HEK293 (cell line): ENCODE data around the gene DSCAM.

Source experiments
- CTCF ChIA-PET: fragments of 350-600 bp; formaldehyde crosslinking; extraction: SDS; loops from one replicate; lab custom pipeline; 2021; ENCODE audit warnings: antibody characterized with exemption; lab: Yijun Ruan, JAX
- POLR2A ChIA-PET: fragments of 300-600 bp; formaldehyde crosslinking; extraction: SDS; loops from one replicate; lab custom pipeline; 2020; ENCODE audit warnings: antibody characterized with exemption, inconsistent platforms; lab: Yijun Ruan, JAX
- H3K27ac ChIP-seq: fragments of 200-500 bp; sonication (Bioruptor generic); 2 replicates; pipeline ENCODE4 v1.5.1; 2014; ENCODE audit warnings: low read depth, low read length, control low read depth, inconsistent platforms; ENCODE audit errors: extremely low read depth
- H3K36me3 ChIP-seq, 2 experiments: fragments of 200-500 bp in 1 of 2; sonication (Bioruptor generic) in 1 of 2; 1 replicate in 1 of 2; 2 replicates in 1 of 2; pipeline ENCODE4 v1.5.1; 2014 to 2017; ENCODE audit warnings: inconsistent platforms in 2 of 2, low read length in 2 of 2; ENCODE audit not compliant: control insufficient read depth in 2 of 2, insufficient read depth in 1 of 2
- H3K4me1 ChIP-seq: fragments of 200-500 bp; sonication (Bioruptor generic); 2 replicates; pipeline ENCODE4 v1.5.1; 2014; ENCODE audit warnings: mild to moderate bottlenecking, low read length, inconsistent platforms; ENCODE audit not compliant: control insufficient read depth, insufficient read depth
- H3K4me3 ChIP-seq: 2 replicates; pipeline ENCODE4 v1.5.1; 2011; ENCODE audit warnings: low read depth, mild to moderate bottlenecking, control low read depth, low read length, moderate library complexity
- H3K9me3 ChIP-seq: fragments of 200-500 bp; sonication (Bioruptor generic); 2 replicates; pipeline ENCODE4 v1.5.1; 2014; ENCODE audit warnings: low read depth, low read length, inconsistent platforms; ENCODE audit not compliant: control insufficient read depth, insufficient read depth
- HOXC10 ChIP-seq: sonication (generic); formaldehyde crosslinking; IDR thresholded peaks from 2 replicates; pipeline ENCODE4 v1.8.1; 2023; ENCODE audit warnings: mild to moderate bottlenecking, missing genetic modification reagents
- PRDM1 ChIP-seq: fragments of 450-650 bp; formaldehyde crosslinking; IDR thresholded peaks from 2 replicates; pipeline ENCODE4; 2016; ENCODE audit warnings: missing biosample characterization, missing genetic modification characterization
- SCRT1 ChIP-seq: fragments of 450-650 bp; formaldehyde crosslinking; IDR thresholded peaks from 2 replicates; pipeline ENCODE4 v1.5.1; 2016; ENCODE audit warnings: missing biosample characterization, missing genetic modification characterization, borderline replicate concordance
- SETDB1 ChIP-seq: IDR thresholded peaks from one replicate; pipeline ENCODE4 v1.6.1; 2017; ENCODE audit warnings: mild to moderate bottlenecking, low read length, moderate library complexity, mixed read lengths; ENCODE audit not compliant: insufficient read length
- ZEB2 ChIP-seq: fragments of 450-650 bp; formaldehyde crosslinking; IDR thresholded peaks from 2 replicates; pipeline ENCODE4 v1.5.1; 2016; ENCODE audit warnings: missing biosample characterization, missing genetic modification characterization
- ZNF155 ChIP-seq: fragments of 450-650 bp; formaldehyde crosslinking; IDR thresholded peaks from 2 replicates; pipeline ENCODE4 v1.5.1; 2016; ENCODE audit warnings: missing biosample characterization, missing genetic modification characterization
- ZNF248 ChIP-seq: fragments of 450-650 bp; formaldehyde crosslinking; IDR thresholded peaks from 2 replicates; pipeline ENCODE4 v1.5.1; 2017; ENCODE audit warnings: missing biosample characterization, missing genetic modification characterization
- ZNF501 ChIP-seq: fragments of 450-650 bp; formaldehyde crosslinking; IDR thresholded peaks from 2 replicates; pipeline ENCODE4 v1.5.1; 2016; ENCODE audit warnings: missing biosample characterization, missing genetic modification characterization
- ZNF555 ChIP-seq: fragments of 450-650 bp; formaldehyde crosslinking; conservative IDR thresholded peaks from 2 replicates; pipeline ENCODE4 v1.5.1; 2017; ENCODE audit warnings: missing biosample characterization, mild to moderate bottlenecking, missing genetic modification characterization, inconsistent platforms
- ZNF654 ChIP-seq: fragments of 450-650 bp; formaldehyde crosslinking; IDR thresholded peaks from 2 replicates; pipeline ENCODE4 v1.5.1; 2016; ENCODE audit warnings: low read depth, missing biosample characterization, missing genetic modification characterization
- TF ChIP-seq, protein P1 (sequence below): fragments of 450-650 bp; formaldehyde crosslinking; conservative IDR thresholded peaks from 2 replicates; pipeline ENCODE4 v1.5.1; 2016; ENCODE audit warnings: low read depth, missing biosample characterization, missing genetic modification characterization
- TF ChIP-seq, protein P2 (sequence below): fragments of 450-650 bp; formaldehyde crosslinking; IDR thresholded peaks from 2 replicates; pipeline ENCODE4 v1.5.1; 2016; ENCODE audit warnings: missing biosample characterization, missing genetic modification characterization
- TF ChIP-seq, protein P3 (sequence below): fragments of 450-650 bp; formaldehyde crosslinking; conservative IDR thresholded peaks from 2 replicates; pipeline ENCODE4 v1.5.1; 2016; ENCODE audit warnings: low read depth, missing biosample characterization, missing genetic modification characterization

The DSCAM gene

DNA sequence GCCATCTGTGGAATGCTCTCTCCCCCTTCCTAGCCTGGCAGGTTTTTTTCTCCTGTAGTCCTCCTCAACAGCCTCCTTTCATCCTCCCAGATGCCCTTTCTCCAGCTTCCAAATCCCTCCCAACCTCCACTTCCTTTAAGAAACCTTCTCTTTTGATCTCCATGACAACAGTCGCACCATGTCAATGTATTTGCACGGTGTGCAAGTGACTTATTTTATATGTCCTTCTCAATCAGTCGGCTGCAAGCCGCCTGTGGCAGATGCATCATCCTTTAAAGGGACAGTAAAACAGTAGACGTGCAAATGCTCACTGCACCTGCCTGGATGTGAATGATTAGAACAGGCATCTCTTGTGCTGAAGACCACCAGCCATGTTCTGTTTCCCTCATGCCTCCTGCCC, 694.5 kb downstream of the DSCAM start (continued):
- TF ChIP-seq ZNF654 (tag by site-specific recombination) (no peak), ZEB2 (tag by site-specific recombination) (no peak), ZNF501 (tag by site-specific recombination) (no peak), SETDB1 (no peak), PRDM1 (tag by site-specific recombination) (no peak), ZNF248 (no peak)
- TF ChIP-seq, protein P1, sequence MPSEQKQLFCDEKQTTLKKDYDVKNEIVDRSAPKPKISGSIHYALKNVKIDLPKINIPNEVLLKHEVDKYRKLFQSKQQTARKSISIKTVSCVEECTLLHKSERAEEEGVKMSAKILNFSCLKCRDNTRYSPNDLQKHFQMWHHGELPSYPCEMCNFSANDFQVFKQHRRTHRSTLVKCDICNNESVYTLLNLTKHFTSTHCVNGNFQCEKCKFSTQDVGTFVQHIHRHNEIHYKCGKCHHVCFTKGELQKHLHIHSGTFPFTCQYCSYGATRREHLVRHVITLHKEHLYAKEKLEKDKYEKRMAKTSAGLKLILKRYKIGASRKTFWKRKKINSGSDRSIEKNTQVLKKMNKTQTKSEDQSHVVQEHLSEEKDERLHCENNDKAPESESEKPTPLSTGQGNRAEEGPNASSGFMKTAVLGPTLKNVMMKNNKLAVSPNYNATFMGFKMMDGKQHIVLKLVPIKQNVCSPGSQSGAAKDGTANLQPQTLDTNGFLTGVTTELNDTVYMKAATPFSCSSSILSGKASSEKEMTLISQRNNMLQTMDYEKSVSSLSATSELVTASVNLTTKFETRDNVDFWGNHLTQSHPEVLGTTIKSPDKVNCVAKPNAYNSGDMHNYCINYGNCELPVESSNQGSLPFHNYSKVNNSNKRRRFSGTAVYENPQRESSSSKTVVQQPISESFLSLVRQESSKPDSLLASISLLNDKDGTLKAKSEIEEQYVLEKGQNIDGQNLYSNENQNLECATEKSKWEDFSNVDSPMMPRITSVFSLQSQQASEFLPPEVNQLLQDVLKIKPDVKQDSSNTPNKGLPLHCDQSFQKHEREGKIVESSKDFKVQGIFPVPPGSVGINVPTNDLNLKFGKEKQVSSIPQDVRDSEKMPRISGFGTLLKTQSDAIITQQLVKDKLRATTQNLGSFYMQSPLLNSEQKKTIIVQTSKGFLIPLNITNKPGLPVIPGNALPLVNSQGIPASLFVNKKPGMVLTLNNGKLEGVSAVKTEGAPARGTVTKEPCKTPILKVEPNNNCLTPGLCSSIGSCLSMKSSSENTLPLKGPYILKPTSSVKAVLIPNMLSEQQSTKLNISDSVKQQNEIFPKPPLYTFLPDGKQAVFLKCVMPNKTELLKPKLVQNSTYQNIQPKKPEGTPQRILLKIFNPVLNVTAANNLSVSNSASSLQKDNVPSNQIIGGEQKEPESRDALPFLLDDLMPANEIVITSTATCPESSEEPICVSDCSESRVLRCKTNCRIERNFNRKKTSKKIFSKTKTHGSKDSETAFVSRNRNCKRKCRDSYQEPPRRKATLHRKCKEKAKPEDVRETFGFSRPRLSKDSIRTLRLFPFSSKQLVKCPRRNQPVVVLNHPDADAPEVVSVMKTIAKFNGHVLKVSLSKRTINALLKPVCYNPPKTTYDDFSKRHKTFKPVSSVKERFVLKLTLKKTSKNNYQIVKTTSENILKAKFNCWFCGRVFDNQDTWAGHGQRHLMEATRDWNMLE (tag by site-specific recombination), result no peak

DNA sequence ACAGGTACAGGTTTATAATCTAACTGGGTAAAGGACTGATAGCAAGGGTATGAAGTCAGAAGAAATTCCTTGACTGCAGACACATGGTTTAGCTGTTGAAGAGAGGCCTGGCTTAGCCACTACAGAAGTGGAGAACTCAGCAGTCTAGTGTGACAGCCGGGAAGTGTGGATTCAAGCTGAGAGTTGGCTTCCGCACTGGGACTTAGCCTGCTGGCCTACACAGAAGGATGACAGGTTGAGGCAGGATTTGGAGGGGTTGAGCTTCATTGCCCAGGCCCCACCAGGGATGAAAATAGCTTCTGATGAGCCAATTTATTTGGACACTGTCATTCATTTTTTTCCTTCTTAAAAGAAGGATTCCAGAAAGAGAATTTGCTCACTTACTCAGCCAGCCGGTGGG, 695.3 kb downstream of the DSCAM start:
- ChIA-PET CTCF (interaction anchor here (1.3 kb wide), 1 partner anchor 8 kb away, joined by 3 read pairs; no protein-coding TSS in a partner anchor), POLR2A (no interaction called here)
- Histone ChIP-seq H3K9me3 (no peaks in the 10 kb centered on the region), H3K4me1 (no peaks in the 10 kb centered on the region), H3K36me3 (no peaks in the 10 kb centered on the region), H3K4me3 (no peak overlapping the region), H3K27ac (no peak overlapping the region)
- no peak for TF ChIP-seq HOXC10 (CRISPR knock-in tag)
- no peak for TF ChIP-seq ZNF155 (tag by site-specific recombination)
- TF ChIP-seq, protein P2, sequence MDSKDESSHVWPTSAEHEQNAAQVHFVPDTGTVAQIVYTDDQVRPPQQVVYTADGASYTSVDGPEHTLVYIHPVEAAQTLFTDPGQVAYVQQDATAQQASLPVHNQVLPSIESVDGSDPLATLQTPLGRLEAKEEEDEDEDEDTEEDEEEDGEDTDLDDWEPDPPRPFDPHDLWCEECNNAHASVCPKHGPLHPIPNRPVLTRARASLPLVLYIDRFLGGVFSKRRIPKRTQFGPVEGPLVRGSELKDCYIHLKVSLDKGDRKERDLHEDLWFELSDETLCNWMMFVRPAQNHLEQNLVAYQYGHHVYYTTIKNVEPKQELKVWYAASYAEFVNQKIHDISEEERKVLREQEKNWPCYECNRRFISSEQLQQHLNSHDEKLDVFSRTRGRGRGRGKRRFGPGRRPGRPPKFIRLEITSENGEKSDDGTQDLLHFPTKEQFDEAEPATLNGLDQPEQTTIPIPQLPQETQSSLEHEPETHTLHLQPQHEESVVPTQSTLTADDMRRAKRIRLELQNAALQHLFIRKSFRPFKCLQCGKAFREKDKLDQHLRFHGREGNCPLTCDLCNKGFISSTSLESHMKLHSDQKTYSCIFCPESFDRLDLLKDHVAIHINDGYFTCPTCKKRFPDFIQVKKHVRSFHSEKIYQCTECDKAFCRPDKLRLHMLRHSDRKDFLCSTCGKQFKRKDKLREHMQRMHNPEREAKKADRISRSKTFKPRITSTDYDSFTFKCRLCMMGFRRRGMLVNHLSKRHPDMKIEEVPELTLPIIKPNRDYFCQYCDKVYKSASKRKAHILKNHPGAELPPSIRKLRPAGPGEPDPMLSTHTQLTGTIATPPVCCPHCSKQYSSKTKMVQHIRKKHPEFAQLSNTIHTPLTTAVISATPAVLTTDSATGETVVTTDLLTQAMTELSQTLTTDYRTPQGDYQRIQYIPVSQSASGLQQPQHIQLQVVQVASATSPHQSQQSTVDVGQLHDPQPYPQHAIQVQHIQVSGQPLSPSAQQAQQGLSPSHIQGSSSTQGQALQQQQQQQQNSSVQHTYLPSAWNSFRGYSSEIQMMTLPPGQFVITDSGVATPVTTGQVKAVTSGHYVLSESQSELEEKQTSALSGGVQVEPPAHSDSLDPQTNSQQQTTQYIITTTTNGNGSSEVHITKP (tag by site-specific recombination), result no peak
- no peak for TF ChIP-seq ZNF555 (tag by site-specific recombination)
- no peak for TF ChIP-seq SCRT1
- TF ChIP-seq, all 188 proteins: peak for 0

DNA sequence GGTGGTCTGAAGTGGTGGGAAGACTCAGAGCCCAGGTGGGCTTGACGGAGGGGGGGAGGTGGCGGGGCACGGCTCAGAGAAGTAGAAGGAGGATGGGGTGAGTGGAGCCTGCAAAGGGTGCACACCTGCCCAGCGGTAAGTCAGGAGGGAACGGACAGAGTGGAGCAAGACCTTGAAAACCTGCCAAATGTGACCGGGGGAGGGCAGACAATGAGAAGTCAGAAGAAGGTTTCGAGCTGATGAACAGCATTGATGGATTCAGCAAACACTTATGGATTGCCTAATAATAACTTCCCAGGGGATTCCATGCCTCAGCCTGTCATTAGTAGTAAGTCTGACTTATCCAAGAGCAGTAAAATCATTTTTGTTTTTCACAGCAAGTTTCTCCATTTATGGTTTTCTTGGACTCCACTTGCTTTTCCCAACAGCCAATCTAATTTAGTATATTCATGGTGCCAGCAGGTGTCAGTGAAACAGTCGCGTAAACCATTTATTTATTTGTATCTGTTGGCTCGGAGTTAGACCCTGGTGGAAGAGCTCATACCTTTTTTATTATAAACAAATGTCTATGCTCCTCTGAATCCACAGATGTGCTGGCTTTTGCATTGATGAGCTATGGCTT, 700.6 kb downstream of the DSCAM start:
- Histone ChIP-seq H3K4me1 (no peaks in the 10 kb centered on the region), H3K27ac (no peak overlapping the region), H3K36me3 (no peaks in the 10 kb centered on the region), H3K9me3 (no peaks in the 10 kb centered on the region), H3K4me3 (no peak overlapping the region)
- POLR2A ChIA-PET, result no interaction called here
- TF ChIP-seq, protein P3, sequence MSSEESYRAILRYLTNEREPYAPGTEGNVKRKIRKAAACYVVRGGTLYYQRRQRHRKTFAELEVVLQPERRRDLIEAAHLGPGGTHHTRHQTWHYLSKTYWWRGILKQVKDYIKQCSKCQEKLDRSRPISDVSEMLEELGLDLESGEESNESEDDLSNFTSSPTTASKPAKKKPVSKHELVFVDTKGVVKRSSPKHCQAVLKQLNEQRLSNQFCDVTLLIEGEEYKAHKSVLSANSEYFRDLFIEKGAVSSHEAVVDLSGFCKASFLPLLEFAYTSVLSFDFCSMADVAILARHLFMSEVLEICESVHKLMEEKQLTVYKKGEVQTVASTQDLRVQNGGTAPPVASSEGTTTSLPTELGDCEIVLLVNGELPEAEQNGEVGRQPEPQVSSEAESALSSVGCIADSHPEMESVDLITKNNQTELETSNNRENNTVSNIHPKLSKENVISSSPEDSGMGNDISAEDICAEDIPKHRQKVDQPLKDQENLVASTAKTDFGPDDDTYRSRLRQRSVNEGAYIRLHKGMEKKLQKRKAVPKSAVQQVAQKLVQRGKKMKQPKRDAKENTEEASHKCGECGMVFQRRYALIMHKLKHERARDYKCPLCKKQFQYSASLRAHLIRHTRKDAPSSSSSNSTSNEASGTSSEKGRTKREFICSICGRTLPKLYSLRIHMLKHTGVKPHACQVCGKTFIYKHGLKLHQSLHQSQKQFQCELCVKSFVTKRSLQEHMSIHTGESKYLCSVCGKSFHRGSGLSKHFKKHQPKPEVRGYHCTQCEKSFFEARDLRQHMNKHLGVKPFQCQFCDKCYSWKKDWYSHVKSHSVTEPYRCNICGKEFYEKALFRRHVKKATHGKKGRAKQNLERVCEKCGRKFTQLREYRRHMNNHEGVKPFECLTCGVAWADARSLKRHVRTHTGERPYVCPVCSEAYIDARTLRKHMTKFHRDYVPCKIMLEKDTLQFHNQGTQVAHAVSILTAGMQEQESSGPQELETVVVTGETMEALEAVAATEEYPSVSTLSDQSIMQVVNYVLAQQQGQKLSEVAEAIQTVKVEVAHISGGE, result no peak
- TF ChIP-seq, all 188 proteins: peak for 0
- CTCF ChIA-PET, result interaction anchor here (0.7 to 2.8 kb wide), 8 partner anchors 14 to 988 kb away, joined by 3 to 18 read pairs (median 3); partner anchors contain the start of gene PCP4
